IMR-90 (cell line): ENCODE results near the gene CPNE2. TPM values are rescaled to one million over a fixed set of nuclear protein-coding genes. Genes with fewer than 3 reads are reported as not detected.

Source experiments
- ATAC-seq: fragments of 200-7000 bp; cut with Tn5 transposase; 2 replicates; pipeline ENCODE4 v1.9.1; 2020; ENCODE audit warnings: low read depth, mild to moderate bottlenecking, moderate library complexity
- BruUV-seq: library from RNA; stranded (reverse); fragments of 400-500 nt; replicated peaks from 2 replicates; lab custom pipeline; 2021; lab: Mats Ljungman, UMichigan
- CTCF ChIA-PET: fragments of 300-600 bp; formaldehyde crosslinking; extraction: SDS; loops from one replicate; lab custom pipeline; 2021; ENCODE audit warnings: antibody characterized with exemption; lab: Yijun Ruan, JAX
- POLR2A ChIA-PET: fragments of 300-600 bp; sonication (Branson Sonifier 250); formaldehyde crosslinking; loops from one replicate; lab custom pipeline; 2022; ENCODE audit warnings: antibody characterized with exemption; ENCODE audit not compliant: unreplicated experiment; lab: Charles Lee
- DNase-seq: peaks from one replicate; pipeline ENCODE4 v3.0.0; 2013
- H2AFZ ChIP-seq: replicated peaks from 2 replicates; pipeline ENCODE3; 2013; ENCODE audit warnings: low read length, mild to moderate bottlenecking; ENCODE audit not compliant: poor library complexity
- H2AK5ac ChIP-seq: 2 replicates; pipeline ENCODE4 v1.6.1; 2013; ENCODE audit warnings: low read depth, low read length, inconsistent platforms
- H2AK9ac ChIP-seq: replicated peaks from 2 replicates; pipeline ENCODE3; 2013; ENCODE audit warnings: mild to moderate bottlenecking, low read depth, low read length, moderate library complexity; ENCODE audit not compliant: poor library complexity
- H2BK120ac ChIP-seq: 2 replicates; pipeline ENCODE4 v1.6.1; 2013; ENCODE audit warnings: low read depth, low read length, inconsistent platforms
- H2BK15ac ChIP-seq: 3 replicates; pipeline ENCODE4 v1.6.1; 2013; ENCODE audit warnings: low read depth, low read length, inconsistent platforms
- H2BK20ac ChIP-seq: 2 replicates; pipeline ENCODE4 v1.6.1; 2013; ENCODE audit warnings: low read depth, mild to moderate bottlenecking, inconsistent platforms, low read length, moderate library complexity
- H2BK5ac ChIP-seq: 2 replicates; pipeline ENCODE4 v1.6.1; 2013; ENCODE audit warnings: mild to moderate bottlenecking, low read depth, low read length, inconsistent platforms; ENCODE audit not compliant: poor library complexity, severe bottlenecking
- H3K14ac ChIP-seq: replicated peaks from 2 replicates; pipeline ENCODE4 v1.6.1; 2013; ENCODE audit warnings: low read depth, low read length, inconsistent platforms
- H3K18ac ChIP-seq: 2 replicates; pipeline ENCODE4 v1.6.1; 2013; ENCODE audit warnings: low read depth, low read length, control low read depth
- H3K23ac ChIP-seq: 2 replicates; pipeline ENCODE4 v1.6.1; 2013; ENCODE audit warnings: low read depth, low read length, inconsistent platforms
- H3K27ac ChIP-seq: 2 replicates; pipeline ENCODE4 v1.5.1; 2013; ENCODE audit warnings: mild to moderate bottlenecking, control low read depth, low read length; ENCODE audit not compliant: insufficient read depth
- H3K27me3 ChIP-seq: 2 replicates; pipeline ENCODE4 v1.6.1; 2013; ENCODE audit warnings: low read length; ENCODE audit not compliant: control insufficient read depth, insufficient read depth
- H3K36me3 ChIP-seq: 2 replicates; pipeline ENCODE4 v1.6.1; 2013; ENCODE audit warnings: low read length, mixed read lengths; ENCODE audit not compliant: control insufficient read depth, insufficient read depth
- H3K4ac ChIP-seq: 2 replicates; pipeline ENCODE4 v1.6.1; 2013; ENCODE audit warnings: low read depth, low read length, inconsistent platforms
- H3K4me1 ChIP-seq: 2 replicates; pipeline ENCODE4 v1.6.1; 2013; ENCODE audit warnings: low read length, mixed read lengths; ENCODE audit not compliant: control insufficient read depth, insufficient read depth
- H3K4me2 ChIP-seq: 2 replicates; pipeline ENCODE4 v1.6.1; 2013; ENCODE audit warnings: low read depth, mild to moderate bottlenecking, control low read depth, low read length, moderate library complexity
- H3K4me3 ChIP-seq: 2 replicates; pipeline ENCODE4 v1.5.1; 2013; ENCODE audit warnings: low read depth, mild to moderate bottlenecking, control low read depth, low read length, moderate library complexity; ENCODE audit not compliant: insufficient read depth
- H3K56ac ChIP-seq: 2 replicates; pipeline ENCODE4 v1.6.1; 2013; ENCODE audit warnings: low read length, inconsistent platforms; ENCODE audit not compliant: insufficient read depth; ENCODE audit errors: extremely low read depth
- H3K79me1 ChIP-seq, 2 experiments: 2 replicates each; pipeline ENCODE4 v1.6.1; 2013; ENCODE audit warnings: low read length in 2 of 2, inconsistent platforms in 1 of 2, low read depth in 1 of 2
- H3K9ac ChIP-seq: 2 replicates; pipeline ENCODE4 v1.6.1; 2013; ENCODE audit warnings: low read depth, low read length, control low read depth
- H3K9me1 ChIP-seq: 2 replicates; pipeline ENCODE4 v1.6.1; 2013; ENCODE audit warnings: low read length, inconsistent platforms; ENCODE audit not compliant: insufficient read depth
- H3K9me3 ChIP-seq: 2 replicates; pipeline ENCODE4 v1.6.1; 2013; ENCODE audit warnings: low read length; ENCODE audit not compliant: control insufficient read depth, insufficient read depth
- H4K20me1 ChIP-seq: 2 replicates; pipeline ENCODE4 v1.6.1; 2013; ENCODE audit warnings: low read length, inconsistent platforms; ENCODE audit not compliant: insufficient read depth
- H4K5ac ChIP-seq: 2 replicates; pipeline ENCODE4 v1.6.1; 2013; ENCODE audit warnings: mild to moderate bottlenecking, low read depth, low read length, control low read depth
- H4K8ac ChIP-seq, 2 experiments: 2 replicates each; pipeline ENCODE4 v1.6.1; 2013; ENCODE audit warnings: low read depth in 2 of 2, low read length in 2 of 2, control low read depth in 1 of 2, inconsistent platforms in 1 of 2
- H4K91ac ChIP-seq: 2 replicates; pipeline ENCODE4 v1.6.1; 2013; ENCODE audit warnings: low read depth, low read length, inconsistent platforms; ENCODE audit not compliant: insufficient read depth
- CHD1 ChIP-seq: IDR thresholded peaks from 2 replicates; pipeline ENCODE4 v1.6.1; 2012; ENCODE audit warnings: low read depth, low read length, improper control_type of control experiment
- USF2 ChIP-seq: fragments of 150-350 bp; IDR thresholded peaks from 2 replicates; pipeline ENCODE4 v1.6.1; 2017; ENCODE audit warnings: mild to moderate bottlenecking, antibody characterized with exemption, low read length, low read depth
- WGBS, 2 experiments: methylation state at CpG; one replicate each; pipeline versions ENCODE4 v1.1.5 to v1.1.7; 2013; ENCODE audit warnings: missing lambda C conversion rate in 2 of 2; ENCODE audit not compliant: insufficient read length in 1 of 2; ENCODE audit errors: extremely low coverage in 2 of 2; 5-methylcytosine and 5-hydroxymethylcytosine counted together
- dilution Hi-C: fragments of 300-500 bp; cut with HindIII; formaldehyde crosslinking; loops from one replicate; pipeline ENCODE4 v1.14.3; 2018; ENCODE audit warnings: low sequenced_read_pairs; ENCODE audit not compliant: unreplicated experiment
- in situ Hi-C: fragments of 300-500 bp; cut with MboI; formaldehyde crosslinking; loops from 3 replicates; pipeline ENCODE4 v1.14.3; 2019; ENCODE audit warnings: low sequenced_read_pairs, inconsistent platforms, mixed read lengths
- intact Hi-C: fragments of 100-400 bp; cut with micrococcal nuclease; formaldehyde crosslinking; loops from 2 replicates; pipeline ENCODE4 v1.10.0; 2022
- polyA plus RNA-seq, 3 experiments: library from polyadenylated mRNA; depleted of rRNA; stranded (reverse); fragments of >200 nt; gene quantifications; 2 replicates each; pipeline ENCODE4 v1.2.3, GENCODE V29; 2012; ENCODE audit warnings: low replicate concordance in 1 of 3
- total RNA-seq: library from RNA; depleted of rRNA; stranded (reverse); fragments of >200 nt; gene quantifications from 2 replicates; pipeline ENCODE4 v1.2.3, GENCODE V29; 2012

CPNE2 gene
- total and polyA plus RNA-seq, 2 of the 4 experiments (the other 2 are of a cell fraction): 15.4 to 48.0 TPM

DNA sequence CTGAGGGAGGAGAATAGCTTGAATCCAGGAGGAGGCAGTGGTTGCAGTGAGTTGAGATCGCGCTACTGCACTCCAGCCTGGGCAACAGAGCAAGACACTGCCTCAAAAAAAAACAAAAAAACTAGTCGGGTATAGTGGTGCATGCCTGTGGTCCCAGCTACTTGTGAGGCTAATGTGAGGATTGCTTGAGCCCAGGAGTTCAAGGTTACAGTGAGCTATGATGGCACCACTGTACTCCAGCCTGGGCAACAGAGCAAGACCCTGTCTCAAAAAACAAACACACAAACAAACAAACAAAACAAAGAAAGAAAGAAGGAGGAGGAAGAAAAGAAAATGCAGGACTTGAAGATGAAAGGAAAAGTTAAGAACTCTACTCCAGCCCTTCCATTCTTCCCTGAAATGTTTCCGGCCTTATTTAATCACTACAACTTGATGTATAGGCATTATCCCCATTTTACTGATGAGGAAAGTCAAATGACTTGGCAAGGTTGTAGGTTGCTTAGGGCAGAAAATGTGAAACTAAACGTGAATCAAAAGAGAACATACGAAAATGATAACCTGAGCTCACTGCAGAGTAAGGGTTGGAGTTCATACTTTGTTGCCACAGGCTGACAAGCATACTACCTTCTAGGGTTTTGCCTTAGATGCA lies 63.4 kb downstream of the CPNE2 start:
- Histone ChIP-seq H4K20me1 (no peaks in the 10 kb centered on the region), H3K56ac (no peak overlapping the region), H3K9me3 (no peaks in the 10 kb centered on the region), H2AK9ac (no peak overlapping the region), H3K14ac (no peak overlapping the region), H2BK15ac (no peak overlapping the region), H3K4me3 (no peak overlapping the region), H3K23ac (no peak overlapping the region), H3K4me2 (no peak overlapping the region), H2BK20ac (no peak overlapping the region), H3K79me1 (peaks cover 3 to 5% of the 10 kb centered on the region in 2 experiments; a peak in 1 of 4 replicates), H3K27me3 (no peaks in the 10 kb centered on the region), H3K27ac (no peak overlapping the region), H2AFZ (no peak overlapping the region), H2BK120ac (no peak overlapping the region), H3K9ac (no peak overlapping the region), H3K4ac (no peak overlapping the region), H3K4me1 (no peaks in the 10 kb centered on the region), H4K8ac (no peak overlapping the region), H2BK5ac (no peak overlapping the region), H4K5ac (no peak overlapping the region), H2AK5ac (no peak overlapping the region), H4K91ac (no peak overlapping the region), H3K36me3 (peaks cover 49% of the 10 kb centered on the region), H3K18ac (no peak overlapping the region), H3K9me1 (peaks cover 6% of the 10 kb centered on the region; the same call in 1 of the 2 replicates)
- in situ Hi-C loops (no loop called here), intact Hi-C loops (no loop called here), dilution Hi-C loops (no loop called here)
- POLR2A ChIA-PET: no interaction called here
- ATAC-seq (no peak), DNase-seq (no peak)
- CTCF ChIA-PET: no interaction called here
- BruUV-seq: no TSS peak
- TF ChIP-seq CHD1 (no peak), USF2 (no peak)
- WGBS, 2 experiments: no CpG with 5 or more reads among the region's 6 CpGs
